Measurements from ENCODE around the gene RGP1. TPM values are rescaled to one million over a fixed set of nuclear protein-coding genes. Genes with fewer than 3 reads are reported as not detected.

Gene RGP1
- total RNA-seq, 1 donor from 2014 or later, result 11.2 TPM

DNA sequence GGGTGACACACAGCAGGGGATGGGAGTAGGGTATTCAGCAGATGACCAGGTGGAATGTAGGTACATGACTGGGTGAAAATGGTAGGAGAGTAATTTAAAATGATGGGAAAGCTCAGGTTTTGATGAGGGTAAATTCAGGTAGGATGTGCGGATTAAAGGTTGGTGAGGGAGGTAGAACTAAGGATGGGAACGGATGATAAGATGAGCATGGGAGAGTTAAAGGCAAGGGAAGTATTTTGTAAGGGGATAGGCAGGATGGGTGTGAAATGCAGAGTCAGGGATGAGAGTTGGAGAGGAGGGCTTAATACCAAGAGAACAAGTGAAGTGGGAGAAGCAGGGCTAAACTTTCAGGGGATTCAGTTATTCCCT is 18.6 kb upstream of the RGP1 start:
- no peak overlapping the region for H3K27ac ChIP-seq
- peaks cover 15% of the 10 kb centered on the region for H4K20me1 ChIP-seq (ENCODE audit: low read depth)

DNA sequence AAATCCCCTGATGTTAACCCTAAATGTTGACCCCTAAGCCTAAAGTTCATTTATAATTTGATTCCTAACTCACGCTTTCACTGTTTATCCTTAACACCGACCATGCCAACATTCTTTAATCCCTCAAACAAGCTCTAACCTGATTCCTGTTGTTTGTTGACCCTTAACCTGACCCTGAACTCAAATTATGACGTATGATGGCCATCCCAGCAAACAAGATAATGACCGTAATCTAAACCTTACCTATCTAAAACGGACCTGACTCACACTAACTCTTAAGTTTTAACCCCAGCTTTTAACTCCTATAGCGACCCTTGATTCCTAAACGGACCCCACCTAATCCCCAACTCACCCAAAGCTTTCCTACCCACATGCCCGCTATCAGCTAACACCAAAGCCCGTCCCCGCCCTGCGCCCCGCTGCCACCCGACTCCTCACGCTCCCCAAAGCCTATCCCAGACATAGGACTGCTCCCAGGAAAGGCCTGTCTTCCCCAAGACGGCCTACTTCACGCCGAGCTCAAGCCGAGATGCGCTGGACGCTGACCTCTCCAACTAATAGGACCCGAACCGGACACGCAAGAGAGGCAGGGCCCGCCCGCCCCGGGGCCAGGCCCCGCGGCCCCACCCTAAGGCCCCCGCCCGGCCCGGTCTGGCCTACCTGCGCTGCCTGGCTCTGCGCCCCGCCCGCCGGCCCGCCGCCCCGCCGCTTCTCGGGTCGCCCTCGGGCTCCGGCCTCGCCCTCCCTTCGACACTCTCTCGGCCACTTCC is 17.5 kb upstream of the RGP1 start:
- Histone ChIP-seq H3K79me2 (ENCODE audit: low read depth) (peaks cover 66% of the 10 kb centered on the region), H3K4me2 (peak overlapping the region; percentile 80), H3K27me3 (no peaks in the 10 kb centered on the region), H3K4me3 (peak overlapping the region; percentile 71), H3K36me3 (no peaks in the 10 kb centered on the region), H4K20me1 (ENCODE audit: low read depth) (peaks cover 15% of the 10 kb centered on the region), H3F3A (ENCODE audit: low read depth) (peaks cover 70% of the 10 kb centered on the region), H3K9ac (peak overlapping the region; percentile 66), H3K4me1 (peaks cover 50% of the 10 kb centered on the region), H3K27ac (peak overlapping the region; percentile 85), H2AFZ (replicated peaks) (peak overlapping the region; percentile 51), H3K9me3 (ENCODE audit: low read depth) (no peaks in the 10 kb centered on the region)
- TF ChIP-seq EZH2 (IDR thresholded peaks at IDR 0.05) (no peak), EZH2phosphoT487 (IDR thresholded peaks at IDR 0.05) (no peak), CTCF (IDR thresholded peaks at IDR 0.05) (no peak)
- no peak for DNase-seq (ENCODE audit: low spot score)
- Mint-ChIP-seq H3K9me3 (no peaks in the 10 kb centered on the region), H3K4me1 (peaks cover 25% of the 10 kb centered on the region), H3K4me3 (no peak overlapping the region), H3K27ac (peak overlapping the region; percentile 85), H3K27me3 (ENCODE audit: insufficient read depth, low read depth) (peaks cover 2% of the 10 kb centered on the region), H3K36me3 (peaks cover 2% of the 10 kb centered on the region)

More for the DNA sequence above, 18.6 kb upstream of the RGP1 start:
- peaks cover 25% of the 10 kb centered on the region for H3K4me1 Mint-ChIP-seq
- H3K79me2 ChIP-seq (ENCODE audit: low read depth), result peaks cover 75% of the 10 kb centered on the region
- H3K9ac ChIP-seq, result no peak overlapping the region
- H3K4me2 ChIP-seq, result peak overlapping the region; percentile 80
- no peak for DNase-seq (ENCODE audit: low spot score)
- H3K4me3 ChIP-seq, result peak overlapping the region; percentile 71
- no peak overlapping the region for H3K4me3 Mint-ChIP-seq
- H3K9me3 Mint-ChIP-seq, result no peaks in the 10 kb centered on the region
- no peak overlapping the region for H2AFZ ChIP-seq (replicated peaks)
- H3K27ac Mint-ChIP-seq, result no peak overlapping the region
- peaks cover 55% of the 10 kb centered on the region for H3K4me1 ChIP-seq
- H3K27me3 Mint-ChIP-seq (ENCODE audit: insufficient read depth, low read depth), result peaks cover 2% of the 10 kb centered on the region
- H3K36me3 ChIP-seq, result no peaks in the 10 kb centered on the region
- peaks cover 5% of the 10 kb centered on the region for H3K36me3 Mint-ChIP-seq
- H3K27me3 ChIP-seq, result no peaks in the 10 kb centered on the region
- H3K9me3 ChIP-seq (ENCODE audit: low read depth), result no peaks in the 10 kb centered on the region
- TF ChIP-seq EZH2phosphoT487 (IDR thresholded peaks at IDR 0.05), result no peak
- no peak for TF ChIP-seq CTCF (IDR thresholded peaks at IDR 0.05)
- no peak for TF ChIP-seq EZH2 (IDR thresholded peaks at IDR 0.05)
- H3F3A ChIP-seq (ENCODE audit: low read depth), result peaks cover 59% of the 10 kb centered on the region

DNA sequence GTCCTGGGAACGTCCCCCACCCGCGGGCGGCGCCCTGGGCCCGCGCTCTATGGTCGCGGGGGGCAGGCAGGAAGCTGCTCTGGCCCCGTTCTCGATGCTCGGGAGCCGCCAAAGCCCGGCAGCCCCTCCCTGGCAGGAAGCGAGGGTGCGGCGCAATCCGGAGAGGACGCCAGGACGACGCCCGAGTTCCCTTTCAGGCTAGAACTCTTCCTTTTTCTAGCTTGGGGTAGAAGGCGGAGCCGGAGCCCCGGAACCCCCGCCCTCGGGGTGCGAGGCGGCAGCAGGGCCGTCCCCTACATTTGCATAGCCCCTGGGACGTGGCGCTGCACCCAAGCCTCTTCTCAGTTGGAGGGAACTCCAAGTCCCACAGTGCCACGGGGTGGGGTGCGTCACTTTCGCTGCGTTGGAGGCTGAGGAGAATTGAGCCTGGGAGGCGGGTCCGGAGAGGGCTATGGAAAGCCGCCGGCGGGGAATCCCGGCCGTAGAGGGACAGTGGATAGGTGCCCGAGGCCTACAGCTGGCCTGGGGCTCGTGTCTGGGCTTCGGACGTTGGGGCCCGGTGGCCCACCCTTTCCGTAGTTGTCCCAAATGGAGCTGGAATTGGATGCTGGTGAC is 16.8 kb upstream of the RGP1 start, which contains the start of the genes CREB3 and TLN1:
CREB3 (plus strand) TSS at position 482 of the 615 bp plus-strand sequence; CDS start at position 589, 107 bp downstream.
TLN1 (minus strand) TSS at position 11 of the 615 bp plus-strand sequence. CDS start 6,501 bp downstream, outside the sequence.
- H3K27ac ChIP-seq, result peak within 1 kb of the TSS; percentile 85
- H3K36me3 Mint-ChIP-seq, result peaks cover 2% of the 10 kb centered on the region
- peak within 1 kb of the TSS; percentile 71 for H3K4me3 ChIP-seq
- DNase-seq (ENCODE audit: low spot score), result peak; percentile 98
- peaks cover 25% of the 10 kb centered on the region for H3K4me1 Mint-ChIP-seq
- peaks cover 15% of the 10 kb centered on the region for H4K20me1 ChIP-seq (ENCODE audit: low read depth)
- peak within 1 kb of the TSS; percentile 85 for H3K27ac Mint-ChIP-seq
- peak within 1 kb of the TSS; percentile 51 for H2AFZ ChIP-seq (replicated peaks)
- H3K9ac ChIP-seq, result peak within 1 kb of the TSS; percentile 66
- H3F3A ChIP-seq (ENCODE audit: low read depth), result peaks cover 74% of the 10 kb centered on the region
- H3K27me3 Mint-ChIP-seq (ENCODE audit: insufficient read depth, low read depth), result peaks cover 2% of the 10 kb centered on the region
- TF ChIP-seq EZH2 (IDR thresholded peaks at IDR 0.05) (no peak), EZH2phosphoT487 (IDR thresholded peaks at IDR 0.05) (no peak), CTCF (IDR thresholded peaks at IDR 0.05) (peak; percentile 35)
- H3K4me3 Mint-ChIP-seq, result no peak within 1 kb of the TSS
- H3K9me3 Mint-ChIP-seq, result no peaks in the 10 kb centered on the region
- peak within 1 kb of the TSS; percentile 80 for H3K4me2 ChIP-seq
- peaks cover 43% of the 10 kb centered on the region for H3K4me1 ChIP-seq
- no peaks in the 10 kb centered on the region for H3K9me3 ChIP-seq (ENCODE audit: low read depth)
- no peaks in the 10 kb centered on the region for H3K36me3 ChIP-seq
- H3K79me2 ChIP-seq (ENCODE audit: low read depth), result peaks cover 59% of the 10 kb centered on the region
- no peaks in the 10 kb centered on the region for H3K27me3 ChIP-seq

Data from neural progenitor cell (in vitro differentiated cells).